Coronary artery (tissue), 2 donors: ENCODE data around the gene HEPN1.

Experiments
- DNase-seq: peaks from one replicate; pipeline ENCODE4 v3.0.0-alpha.2; 2017; ENCODE audit warnings: low spot score
- H3K27ac ChIP-seq, 2 donors: fragments of 200-600 bp; sonication (generic); one replicate each; pipeline ENCODE4 v1.5.1; 2016 to 2019
- H3K4me3 ChIP-seq: fragments of 200-600 bp; sonication (generic); 2 replicates; pipeline ENCODE4 v1.5.1; 2016; ENCODE audit warnings: mild to moderate bottlenecking, moderate library complexity
- CTCF ChIP-seq: fragments of 200-600 bp; sonication (generic); IDR thresholded peaks from one replicate; pipeline ENCODE4 v1.5.1; 2019; ENCODE audit warnings: antibody characterized with exemption

HEPN1 gene

GRCh38 chr11:124884869-124885479 is 34.1 kb upstream of the HEPN1 start:
- Histone ChIP-seq H3K4me3 (no peak overlapping the region), H3K27ac (no peak overlapping the region)
- TF ChIP-seq CTCF = no peak
- DNase-seq = peak; percentile 52

GRCh38 chr11:124886476-124886875 is 32.6 kb upstream of the HEPN1 start:
- H3K4me3 ChIP-seq = no peak overlapping the region
- TF ChIP-seq CTCF = no peak
- DNase-seq = peak; percentile 71
- no peak overlapping the region for H3K27ac ChIP-seq

- no peak overlapping the region for H3K27ac ChIP-seq
Observed at GRCh38 chr11:124886978-124887666, 31.9 kb upstream of the HEPN1 start.

GRCh38 chr11:124887667-124888013 is 31.4 kb upstream of the HEPN1 start:
- no peak overlapping the region for H3K4me3 ChIP-seq

More at GRCh38 chr11:124886978-124887666, 31.9 kb upstream of the HEPN1 start:
- no peak overlapping the region for H3K4me3 ChIP-seq
- DNase-seq = peak; percentile 64
- TF ChIP-seq CTCF = no peak

GRCh38 chr11:124889191-124890091 is 29.6 kb upstream of the HEPN1 start:
- Histone ChIP-seq H3K27ac (no peak overlapping the region), H3K4me3 (no peak overlapping the region)
- no peak for TF ChIP-seq CTCF
- DNase-seq = no peak

More at GRCh38 chr11:124887667-124888013, 31.4 kb upstream of the HEPN1 start:
- TF ChIP-seq CTCF = no peak
- peak; percentile 61 for DNase-seq
- no peak overlapping the region for H3K27ac ChIP-seq

- H3K4me3 ChIP-seq = no peak overlapping the region
- no peak for TF ChIP-seq CTCF
- H3K27ac ChIP-seq = no peak overlapping the region
- DNase-seq = no peak
Observed at GRCh38 chr11:124890151-124890550, 28.9 kb upstream of the HEPN1 start.
